GM18907 (cell line): ENCODE data around the gene MN1.

Experiments used
- ATAC-seq: cut with Tn5 transposase; IDR thresholded peaks from one replicate; pipeline ENCODE4 v1.9.1; 2021; ENCODE audit warnings: mild to moderate bottlenecking, moderate library complexity; ENCODE audit not compliant: unreplicated experiment

The MN1 gene

DNA sequence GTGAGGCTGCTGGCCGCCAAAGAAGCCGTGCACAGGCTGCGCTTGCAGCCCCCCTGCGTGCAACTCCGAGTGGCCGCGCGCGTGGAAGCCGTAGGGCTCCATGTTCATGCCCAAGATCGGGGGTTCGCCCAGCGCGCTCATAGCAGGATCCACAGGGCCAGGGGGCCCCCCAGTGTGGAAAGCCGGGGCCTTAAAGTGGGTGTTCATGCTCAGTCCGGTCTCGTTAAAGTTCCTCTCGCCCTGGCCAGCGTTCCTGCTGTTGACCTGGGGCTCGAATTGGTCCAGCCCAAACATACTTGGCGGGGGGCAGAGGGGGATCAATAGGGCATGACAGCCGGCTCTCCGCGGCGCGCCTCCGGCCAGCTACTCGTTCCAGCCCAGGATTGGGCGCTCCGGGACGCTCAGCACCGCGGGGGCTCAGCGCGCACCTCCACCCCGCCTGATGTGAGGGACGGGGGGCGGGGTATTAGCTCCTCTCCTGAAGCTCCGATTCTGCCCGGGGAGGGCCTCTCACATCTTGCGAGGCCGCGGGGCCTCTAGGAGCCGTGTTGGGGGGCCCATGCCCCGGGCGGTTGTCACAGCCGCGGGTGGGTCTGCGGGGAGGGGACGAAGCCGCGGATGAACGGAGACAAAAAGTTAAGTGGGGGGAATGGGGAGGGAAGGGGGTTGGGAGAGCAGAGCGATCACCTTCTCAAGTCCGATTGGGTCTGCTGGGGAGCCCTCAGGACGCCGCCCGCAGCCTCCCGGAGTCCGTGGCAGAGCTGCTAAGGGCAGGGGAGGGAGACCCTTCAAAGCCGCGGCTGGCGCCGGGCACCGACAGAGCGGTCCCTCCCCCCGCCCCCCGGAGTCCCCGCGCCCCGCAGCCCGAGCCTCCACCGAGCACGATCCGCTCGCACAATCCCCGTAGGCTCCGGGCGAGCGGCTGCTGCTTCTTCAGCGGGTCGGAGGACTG, 1.0 kb downstream of the MN1 start:
- ATAC-seq: no peak

DNA sequence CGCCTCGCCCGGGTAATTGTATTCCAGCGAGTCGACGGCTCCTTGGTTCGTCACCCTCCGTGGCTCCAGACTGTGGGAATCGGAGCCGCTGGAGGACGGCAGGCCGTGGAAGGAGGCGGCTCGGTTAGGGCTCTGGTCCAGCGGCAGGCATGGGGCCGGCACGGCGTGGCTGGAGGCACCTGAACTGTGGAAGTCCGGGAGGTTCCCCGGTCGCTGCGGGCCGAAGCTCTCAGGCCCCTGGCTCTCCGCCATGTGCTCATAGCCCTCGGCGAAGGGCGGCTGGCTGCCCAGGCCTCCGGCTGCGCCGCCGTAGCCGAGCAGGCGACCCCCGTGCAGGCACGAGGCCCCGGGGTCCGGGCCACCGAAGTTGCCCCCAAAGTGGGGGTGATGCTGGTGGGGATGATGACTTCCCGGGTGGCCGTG, 1.7 kb downstream of the MN1 start:
- no peak for ATAC-seq

DNA sequence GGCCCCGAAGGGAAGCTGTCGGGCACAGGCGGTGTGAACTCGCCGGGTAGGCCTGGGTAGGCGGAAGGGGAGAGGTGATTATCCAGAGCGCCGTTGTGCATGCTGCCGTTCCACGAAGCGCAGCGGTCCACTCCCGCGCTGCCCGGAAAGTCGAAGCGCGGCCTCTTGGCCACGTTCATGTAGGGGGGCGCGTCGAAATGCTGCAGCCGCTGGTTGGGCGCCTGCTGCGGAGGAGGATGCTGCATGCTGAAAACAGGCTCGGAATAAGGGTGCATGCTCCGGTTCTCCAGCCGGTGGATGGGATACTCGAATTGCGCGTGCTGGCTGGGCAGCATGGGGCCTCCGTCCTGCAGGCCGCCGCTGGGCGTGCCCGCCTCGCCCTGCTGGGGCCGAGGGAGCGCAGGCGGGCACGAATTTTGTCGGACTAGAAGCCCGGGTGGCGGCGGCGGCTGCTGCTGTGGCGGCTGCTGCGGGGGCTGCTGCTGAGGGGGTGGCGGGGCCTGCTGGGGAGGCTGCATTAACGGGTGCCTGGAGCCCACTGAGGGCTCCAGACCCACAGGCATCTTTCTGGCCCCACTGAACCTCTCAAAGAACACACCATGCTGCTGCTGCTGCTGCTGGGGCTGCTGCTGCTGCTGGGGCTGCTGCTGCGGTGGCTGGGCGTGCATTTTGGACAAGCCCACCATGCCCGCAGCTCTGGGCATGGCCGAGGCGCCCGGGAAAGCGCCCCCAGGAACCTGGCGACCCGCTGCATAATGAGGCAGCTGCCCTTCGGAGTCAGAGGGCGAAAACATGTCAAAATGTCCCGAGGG, 2.3 kb downstream of the MN1 start:
- no peak for ATAC-seq

- no peak for ATAC-seq
Observed at GRCh38 chr22:27798511-27799014, 3.0 kb downstream of the MN1 start.

GRCh38 chr22:27797520-27798391, 3.8 kb downstream of the MN1 start:
- no peak for ATAC-seq

DNA sequence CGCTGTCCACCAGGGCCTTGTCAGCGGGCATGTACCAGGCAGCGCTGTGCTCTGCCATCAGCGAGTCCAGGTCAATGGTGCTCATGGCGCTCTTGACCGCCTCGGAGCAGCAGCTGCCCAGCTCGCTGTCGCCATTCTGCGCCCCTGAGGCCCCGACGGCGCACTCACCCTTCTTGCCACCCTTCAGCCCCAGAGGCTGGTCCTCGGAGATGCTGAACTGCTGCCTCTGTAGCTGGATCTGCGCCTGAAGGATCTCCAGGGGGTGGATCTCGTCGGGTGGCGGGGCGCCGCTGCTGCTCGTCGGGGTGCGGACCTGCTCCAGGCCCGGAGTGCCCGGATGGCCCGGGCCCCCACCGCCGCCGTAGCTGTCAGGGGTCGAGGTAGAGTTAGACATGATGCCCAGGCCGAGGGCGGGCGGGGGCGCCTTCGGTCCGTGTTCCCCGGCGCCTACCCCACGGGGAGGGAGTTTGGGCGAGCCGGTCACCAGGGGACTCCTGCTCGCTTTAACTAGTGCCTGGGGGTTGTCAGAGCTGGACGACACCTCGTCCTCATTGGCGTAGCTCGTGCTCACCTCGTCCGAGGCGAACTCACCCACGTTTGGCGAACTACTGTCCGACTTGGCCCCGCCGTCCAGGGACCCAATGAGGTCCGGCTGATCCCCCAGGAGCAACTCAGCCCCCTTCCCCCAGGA, 4.6 kb downstream of the MN1 start:
- no peak for ATAC-seq

- no peak for ATAC-seq
Observed at GRCh38 chr22:27795696-27796517, 5.6 kb downstream of the MN1 start.

- no peak for ATAC-seq
Observed at GRCh38 chr22:27795053-27795452, 6.5 kb downstream of the MN1 start.

DNA sequence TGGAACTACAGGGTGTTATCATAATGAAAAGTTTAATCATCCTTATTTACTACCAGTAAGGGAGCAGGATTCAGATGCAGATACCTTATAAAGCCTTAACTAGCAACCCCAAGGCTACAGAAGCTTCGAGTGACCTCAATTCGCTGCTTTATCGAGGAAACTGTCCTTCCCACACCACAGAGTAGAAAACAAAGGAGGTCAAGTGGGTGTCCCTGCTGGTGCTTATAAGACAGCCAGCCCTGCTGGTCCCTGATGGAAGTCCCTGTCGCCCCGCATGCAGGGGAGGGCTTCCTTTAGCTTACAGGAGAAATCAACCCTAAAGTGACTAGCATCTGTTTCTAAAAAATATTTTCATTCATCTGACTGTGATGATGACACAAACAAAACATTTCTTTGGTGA, 7.3 kb downstream of the MN1 start:
- no peak for ATAC-seq

DNA sequence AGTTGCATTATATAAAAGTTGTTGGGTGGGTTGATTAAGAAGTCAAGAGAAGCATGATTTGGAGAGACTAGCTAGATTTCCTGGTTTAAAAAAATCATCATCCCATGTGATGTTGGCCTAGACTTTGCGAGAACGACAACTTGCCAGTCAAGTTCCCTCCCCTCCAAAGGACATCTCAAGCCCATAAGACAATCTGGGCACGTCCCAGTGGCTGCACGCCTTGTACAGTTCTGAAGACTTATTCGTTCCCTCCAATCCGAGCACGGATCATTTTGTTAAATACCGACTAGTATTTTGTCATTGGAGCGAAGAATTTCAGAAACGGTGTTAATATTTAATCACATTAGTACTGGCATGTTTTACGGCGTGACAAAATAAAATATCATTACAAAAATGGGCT, 8.0 kb downstream of the MN1 start:
- ATAC-seq: no peak

DNA sequence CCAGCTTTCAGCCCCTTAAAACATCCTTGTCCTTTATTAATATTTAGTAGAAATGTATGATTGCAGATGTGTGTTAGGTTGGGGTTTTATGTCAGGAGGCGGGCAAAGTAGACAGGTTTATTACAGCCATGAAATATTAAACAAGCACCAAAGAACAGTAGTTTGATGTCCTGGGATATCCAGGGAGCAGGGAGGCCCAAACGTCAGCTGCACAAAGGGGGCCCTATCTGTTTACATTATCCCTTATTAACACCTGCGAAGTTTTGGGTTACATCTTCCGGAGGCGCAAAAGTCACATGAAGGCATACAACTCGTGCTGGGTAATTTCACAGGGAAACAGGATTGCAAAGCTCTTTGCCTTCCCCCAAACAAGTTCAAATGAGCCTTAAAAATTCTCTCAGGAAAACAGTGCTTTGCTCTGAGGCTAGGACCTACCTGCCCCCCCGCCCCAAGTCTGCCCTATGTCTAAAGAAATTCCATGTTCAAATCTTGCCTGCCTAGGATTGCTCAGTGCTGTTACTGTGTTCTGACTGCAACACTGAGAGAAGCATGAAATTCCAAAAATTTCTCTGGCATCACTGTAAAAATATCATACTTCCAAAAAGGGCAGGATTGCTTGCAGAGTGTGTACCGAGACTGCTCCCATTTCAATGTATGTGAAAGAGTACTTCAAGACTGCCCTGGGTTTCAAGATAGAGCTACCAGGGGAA, 8.9 kb downstream of the MN1 start:
- no peak for ATAC-seq

GRCh38 chr22:27791859-27792241, 9.7 kb downstream of the MN1 start:
- ATAC-seq: no peak

- no peak for ATAC-seq
Observed at GRCh38 chr22:27791159-27791858, 10.2 kb downstream of the MN1 start.

GRCh38 chr22:27790376-27791158, 11.0 kb downstream of the MN1 start:
- no peak for ATAC-seq

DNA sequence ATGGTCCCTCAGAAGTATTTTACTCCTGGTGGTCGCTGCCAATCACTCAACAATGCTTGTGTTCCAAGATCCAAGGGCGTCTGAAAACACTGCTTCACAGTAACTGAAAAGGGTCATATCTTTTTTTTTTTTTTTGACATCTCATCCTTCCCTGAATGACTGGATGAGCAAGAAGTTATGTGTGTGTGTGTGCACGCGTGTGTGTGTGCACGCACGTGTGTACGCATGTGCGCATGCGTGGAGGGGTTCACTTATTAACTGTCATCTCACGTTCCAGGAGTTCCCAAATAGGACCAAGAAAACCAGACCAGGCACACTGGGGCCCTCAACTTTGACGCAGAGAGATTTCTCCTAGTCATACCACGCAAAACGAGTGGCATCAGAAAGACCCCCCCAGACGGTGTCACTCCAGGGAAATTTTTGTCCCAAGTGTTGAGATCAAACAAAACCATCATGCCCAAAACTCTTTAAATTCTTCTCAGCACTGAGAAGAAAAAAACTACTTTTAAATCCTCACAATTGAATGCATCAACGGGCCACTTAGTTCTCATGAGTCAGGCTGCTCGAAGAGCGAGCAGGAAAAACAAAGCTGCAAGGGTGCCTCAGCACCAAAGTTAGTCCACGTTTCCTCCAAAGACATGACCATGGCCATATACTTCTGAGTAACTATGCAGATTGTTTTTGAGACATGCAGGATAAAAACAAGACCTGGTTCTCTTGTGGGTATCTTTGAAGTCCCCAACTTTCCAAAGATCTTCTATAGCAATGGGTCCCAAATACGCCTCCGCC, 12.9 kb downstream of the MN1 start:
- no peak for ATAC-seq

GRCh38 chr22:27786965-27787364, 14.6 kb downstream of the MN1 start:
- ATAC-seq: no peak
